GM12878 (cell line): ENCODE results near the gene TPI1.

Experiments used
- NBN ChIP-seq: fragments of 450-650 bp; IDR thresholded peaks from 2 replicates; pipeline ENCODE4 v1.6.1; 2016
- NFYB ChIP-seq: IDR thresholded peaks from 2 replicates; pipeline ENCODE4 v1.6.1; 2011; ENCODE audit warnings: low read depth, mild to moderate bottlenecking, low read length, improper control_type of control experiment, moderate library complexity; ENCODE audit not compliant: insufficient read depth
- PAX5 ChIP-seq: IDR thresholded peaks from 2 replicates; pipeline ENCODE4 v1.6.1; 2011; ENCODE audit warnings: low read depth, low read length, borderline replicate concordance
- SMAD1 ChIP-seq: fragments of 450-650 bp; IDR thresholded peaks from 2 replicates; pipeline ENCODE4 v1.6.1; 2018; ENCODE audit warnings: mild to moderate bottlenecking, low read depth; ENCODE audit not compliant: partially characterized antibody
- ZNF274 ChIP-seq: IDR thresholded peaks from one replicate; pipeline ENCODE4 v1.8.0; 2011; ENCODE audit not compliant: insufficient read length, insufficient read depth

DNA sequence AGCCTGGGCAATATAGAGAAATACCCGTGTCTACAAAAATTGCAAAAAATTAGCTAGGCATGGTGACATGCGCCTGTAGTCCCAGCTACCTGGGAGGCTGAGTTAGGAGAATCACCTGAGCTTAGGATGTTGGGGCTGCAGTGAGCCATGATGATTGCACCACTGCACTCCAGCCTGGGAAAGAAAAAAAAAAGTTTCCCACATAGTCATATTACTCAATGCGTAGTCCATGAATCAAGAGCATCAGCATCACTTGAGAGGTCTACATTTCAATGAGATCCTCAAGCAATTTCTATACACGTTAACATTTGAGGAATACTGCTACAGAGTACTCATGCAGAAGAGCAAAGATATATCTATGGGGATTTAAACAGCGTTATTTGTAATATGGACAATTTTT, 32.1 kb downstream of the TPI1 start:
- no peak for TF ChIP-seq NFYB
- TF ChIP-seq PAX5 = no peak
- no peak for TF ChIP-seq ZNF274
- no peak for TF ChIP-seq SMAD1
- no peak for TF ChIP-seq NBN
